ENCODE data around the gene MAML2.

MAML2 gene

DNA sequence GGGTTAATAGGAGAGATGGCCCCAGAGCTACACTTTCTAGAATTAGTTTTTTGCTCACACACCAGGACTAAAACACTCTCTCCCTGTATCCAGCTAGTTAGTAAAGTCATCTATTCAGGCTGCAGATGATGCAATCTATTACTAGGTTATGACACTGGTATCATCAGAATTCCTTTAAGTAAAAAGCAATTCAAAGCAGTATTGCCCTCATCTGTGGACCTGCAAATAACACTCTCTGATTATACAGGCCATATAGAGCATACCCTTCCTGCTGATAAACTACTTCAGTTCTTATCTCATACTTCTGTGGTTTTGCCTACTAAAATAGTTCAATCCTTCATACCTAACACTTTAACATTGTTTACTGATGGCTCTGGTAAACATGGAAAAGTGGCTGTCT, 405.6 kb downstream of the MAML2 start:
- DNase-seq = no peak

DNA sequence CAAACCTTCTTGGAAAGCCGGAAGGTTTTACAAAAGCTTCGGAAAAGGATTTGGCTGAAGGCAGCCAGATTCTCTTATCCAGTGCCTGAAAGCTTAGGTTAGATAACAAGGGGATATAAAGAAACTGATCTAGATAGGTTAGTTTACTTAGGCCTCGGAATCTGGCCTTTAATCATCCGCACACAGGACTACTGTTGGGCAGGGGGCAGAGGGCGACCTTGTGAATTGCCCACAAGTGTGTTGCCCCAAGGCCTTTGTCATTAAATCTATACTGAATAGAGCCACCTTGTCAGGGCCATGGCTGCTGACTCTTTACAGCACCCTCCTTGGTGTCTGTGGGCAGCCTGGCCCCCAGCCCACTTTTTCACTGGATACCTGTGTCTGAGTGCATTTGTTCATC, 409.4 kb downstream of the MAML2 start:
- DNase-seq = no peak

DNA sequence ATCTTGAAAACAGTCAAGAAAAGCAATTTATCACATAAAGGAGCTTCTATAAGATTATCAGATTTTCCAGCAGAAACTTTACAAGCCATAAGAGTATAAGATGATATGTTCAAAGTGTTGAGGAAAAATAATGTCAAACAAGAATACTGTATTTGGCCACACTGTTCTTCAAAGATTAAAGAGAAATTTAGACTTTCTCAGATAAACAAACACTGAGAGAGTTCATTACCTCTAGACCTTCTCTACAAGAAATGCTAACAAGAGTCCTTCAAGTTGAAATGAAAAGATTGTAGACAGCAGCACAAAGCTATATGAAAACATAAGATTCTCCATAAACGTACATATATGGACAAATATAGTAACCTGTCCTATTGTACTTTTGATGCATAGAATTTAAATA, 411.1 kb downstream of the MAML2 start:
- DNase-seq = no peak

DNA sequence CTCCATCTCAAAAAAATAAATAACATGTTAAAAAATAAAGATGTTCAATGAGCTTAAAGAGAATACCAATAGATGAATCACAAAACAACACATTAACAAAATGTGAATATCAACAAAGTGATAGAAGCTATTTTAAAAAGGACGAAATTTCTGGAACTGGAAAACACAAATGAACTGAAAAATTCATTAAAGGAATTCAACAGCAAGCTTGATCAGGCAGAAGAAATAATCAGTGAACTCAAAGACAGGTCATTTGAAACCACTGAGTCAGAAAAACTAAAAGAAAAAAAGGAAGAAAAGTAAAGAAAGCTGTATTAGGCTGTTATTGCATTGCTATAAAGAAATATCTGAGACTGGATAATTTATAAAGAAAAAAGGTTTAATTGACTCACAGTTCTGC, 412.0 kb downstream of the MAML2 start:
- DNase-seq = no peak

DNA sequence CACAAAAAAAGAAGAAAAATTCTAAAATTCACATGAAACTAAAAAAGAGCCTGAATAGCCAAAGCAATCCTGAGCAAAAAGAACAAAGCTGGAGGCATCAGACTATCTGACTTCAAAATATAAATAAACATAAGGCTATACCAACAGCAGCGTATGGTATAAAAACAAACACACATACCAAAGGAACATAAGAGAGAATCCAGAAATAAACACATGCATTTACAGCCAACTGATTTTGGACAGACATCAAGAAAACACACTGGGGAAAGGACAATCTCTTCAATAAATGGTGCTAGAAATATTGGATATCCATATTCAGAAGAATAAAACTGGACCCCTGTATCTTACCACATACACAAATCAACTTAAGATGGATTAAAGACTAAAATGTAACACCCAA, 416.3 kb downstream of the MAML2 start:
- DNase-seq = no peak

Data from fibroblast of skin of back (primary cell).